Body of pancreas (tissue), 4 donors: Measurements from ENCODE around the gene SNED1. TPM values are rescaled to one million over a fixed set of nuclear protein-coding genes. Genes with fewer than 3 reads are reported as not detected.

Experiments used
- ATAC-seq: fragments of 150-250 bp; one replicate; pipeline ENCODE4 v1.9.1; 2016
- DNase-seq, 4 donors: peaks; one replicate each; pipeline ENCODE4 v3.0.0-alpha.2; 2019
- H3K27ac ChIP-seq, 4 donors: fragments of 200-600 bp; sonication (generic); 1 replicate in 3 of 4; 2 replicates in 1 of 4; pipeline versions ENCODE4 v1.5.1 to v1.6.1; 2016 to 2019; ENCODE audit warnings: mild to moderate bottlenecking in 1 of 4, mixed read lengths in 1 of 4, moderate library complexity in 1 of 4
- H3K27me3 ChIP-seq, 2 donors: fragments of 200-600 bp; sonication (generic); one replicate each; pipeline ENCODE4 v1.6.0; 2016; ENCODE audit warnings: mild to moderate bottlenecking in 1 of 2
- H3K36me3 ChIP-seq, 2 donors: fragments of 200-600 bp; sonication (generic); replicated peaks in 1 of 2; 2 replicates each; pipeline ENCODE4 v1.5.1; 2016; ENCODE audit warnings: low read depth in 2 of 2; ENCODE audit not compliant: insufficient read depth in 1 of 2
- H3K4me1 ChIP-seq: fragments of 200-600 bp; sonication (generic); one replicate; pipeline ENCODE4 v1.6.0; 2016
- H3K4me3 ChIP-seq, 2 donors: fragments of 200-600 bp; sonication (generic); 1 replicate in 1 of 2; 2 replicates in 1 of 2; pipeline ENCODE4 v1.5.1; 2016 to 2019
- H3K9me3 ChIP-seq, 3 donors: fragments of 200-600 bp; sonication (generic); 1 replicate in 2 of 3; 2 replicates in 1 of 3; pipeline ENCODE4 v1.5.1; 2016
- POLR2A ChIP-seq, 3 donors: fragments of 450-650 bp; IDR thresholded peaks; one replicate each; pipeline ENCODE4 v1.6.1; 2016; ENCODE audit warnings: antibody characterized with exemption in 3 of 3, mild to moderate bottlenecking in 2 of 3
- WGBS, 2 donors: methylation state at CpG; one replicate each; pipeline ENCODE4 v1.1.5; 2017; 5-methylcytosine and 5-hydroxymethylcytosine counted together
- intact Hi-C: fragments of 100-400 bp; cut with DNase I; formaldehyde crosslinking; loops from one replicate; pipeline ENCODE4 v1.15.1; 2023
- total RNA-seq, 2 donors: library from RNA; depleted of rRNA; stranded (reverse); fragments of >200 nt; gene quantifications; one replicate each; pipeline ENCODE4 v1.1.0, GENCODE V29; 2016
- TF ChIP-seq, protein P1 (sequence below), 7 experiments: fragments of 450-650 bp in 4 of 7; fragments of 200-600 bp in 3 of 7; sonication (generic) in 3 of 7; IDR thresholded peaks; one replicate each; pipeline ENCODE4 v1.5.1; 2016 to 2019; ENCODE audit warnings: antibody characterized with exemption in 7 of 7

Gene SNED1
- total RNA-seq, 2 donors from 2014 or later: 13.5 to 33.0 TPM

GRCh38 chr2:241053576-241054251, 55.3 kb downstream of the SNED1 start:
- no peak for TF ChIP-seq POLR2A (IDR thresholded peaks at IDR 0.05)
- TF ChIP-seq, protein P1, sequence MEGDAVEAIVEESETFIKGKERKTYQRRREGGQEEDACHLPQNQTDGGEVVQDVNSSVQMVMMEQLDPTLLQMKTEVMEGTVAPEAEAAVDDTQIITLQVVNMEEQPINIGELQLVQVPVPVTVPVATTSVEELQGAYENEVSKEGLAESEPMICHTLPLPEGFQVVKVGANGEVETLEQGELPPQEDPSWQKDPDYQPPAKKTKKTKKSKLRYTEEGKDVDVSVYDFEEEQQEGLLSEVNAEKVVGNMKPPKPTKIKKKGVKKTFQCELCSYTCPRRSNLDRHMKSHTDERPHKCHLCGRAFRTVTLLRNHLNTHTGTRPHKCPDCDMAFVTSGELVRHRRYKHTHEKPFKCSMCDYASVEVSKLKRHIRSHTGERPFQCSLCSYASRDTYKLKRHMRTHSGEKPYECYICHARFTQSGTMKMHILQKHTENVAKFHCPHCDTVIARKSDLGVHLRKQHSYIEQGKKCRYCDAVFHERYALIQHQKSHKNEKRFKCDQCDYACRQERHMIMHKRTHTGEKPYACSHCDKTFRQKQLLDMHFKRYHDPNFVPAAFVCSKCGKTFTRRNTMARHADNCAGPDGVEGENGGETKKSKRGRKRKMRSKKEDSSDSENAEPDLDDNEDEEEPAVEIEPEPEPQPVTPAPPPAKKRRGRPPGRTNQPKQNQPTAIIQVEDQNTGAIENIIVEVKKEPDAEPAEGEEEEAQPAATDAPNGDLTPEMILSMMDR (IDR thresholded peaks at IDR 0.05): no peak
- DNase-seq (no peak), ATAC-seq (no peak)
- Histone ChIP-seq H3K36me3 (no peaks in the 10 kb centered on the region), H3K9me3 (no peaks in the 10 kb centered on the region), H3K4me3 (no peak overlapping the region), H3K27ac (no peak overlapping the region), H3K27me3 (no peaks in the 10 kb centered on the region), H3K4me1 (no peaks in the 10 kb centered on the region)
- WGBS, 2 donors: 94 to 95% methylated on average over 7 to 8 of the region's 8 CpGs
- intact Hi-C loops: no loop called here

DNA sequence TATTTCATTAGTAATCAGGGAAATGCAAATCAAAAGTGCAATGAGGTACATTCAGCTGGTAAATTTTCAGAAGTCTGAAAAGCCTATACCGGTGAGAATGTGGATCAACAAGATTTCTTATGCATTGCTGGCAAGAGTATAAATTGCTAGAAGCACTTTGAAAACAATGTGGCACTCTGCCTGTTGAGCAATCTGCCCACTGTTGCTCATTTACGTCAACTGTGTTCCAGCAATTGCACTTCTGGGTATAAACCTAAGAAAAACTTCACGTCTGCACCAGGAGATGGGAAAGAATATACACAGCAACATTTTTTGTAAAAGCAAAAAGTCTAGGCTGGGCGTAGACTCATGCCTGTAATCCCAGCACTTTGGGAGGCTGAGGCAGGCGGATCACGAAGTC, 62.9 kb downstream of the SNED1 start:
- Histone ChIP-seq H3K27ac (no peak overlapping the region), H3K4me3 (no peak overlapping the region), H3K4me1 (peaks cover 18% of the 10 kb centered on the region), H3K9me3 (no peaks in the 10 kb centered on the region), H3K36me3 (no peaks in the 10 kb centered on the region), H3K27me3 (no peaks in the 10 kb centered on the region)
- intact Hi-C loops: no loop called here
- DNase-seq (no peak), ATAC-seq (no peak)
- 76 to 80% methylated on average over 6 of the region's 6 CpGs for WGBS, 2 donors
- TF ChIP-seq, protein P1 (IDR thresholded peaks at IDR 0.05): no peak
- no peak for TF ChIP-seq POLR2A (IDR thresholded peaks at IDR 0.05)

DNA sequence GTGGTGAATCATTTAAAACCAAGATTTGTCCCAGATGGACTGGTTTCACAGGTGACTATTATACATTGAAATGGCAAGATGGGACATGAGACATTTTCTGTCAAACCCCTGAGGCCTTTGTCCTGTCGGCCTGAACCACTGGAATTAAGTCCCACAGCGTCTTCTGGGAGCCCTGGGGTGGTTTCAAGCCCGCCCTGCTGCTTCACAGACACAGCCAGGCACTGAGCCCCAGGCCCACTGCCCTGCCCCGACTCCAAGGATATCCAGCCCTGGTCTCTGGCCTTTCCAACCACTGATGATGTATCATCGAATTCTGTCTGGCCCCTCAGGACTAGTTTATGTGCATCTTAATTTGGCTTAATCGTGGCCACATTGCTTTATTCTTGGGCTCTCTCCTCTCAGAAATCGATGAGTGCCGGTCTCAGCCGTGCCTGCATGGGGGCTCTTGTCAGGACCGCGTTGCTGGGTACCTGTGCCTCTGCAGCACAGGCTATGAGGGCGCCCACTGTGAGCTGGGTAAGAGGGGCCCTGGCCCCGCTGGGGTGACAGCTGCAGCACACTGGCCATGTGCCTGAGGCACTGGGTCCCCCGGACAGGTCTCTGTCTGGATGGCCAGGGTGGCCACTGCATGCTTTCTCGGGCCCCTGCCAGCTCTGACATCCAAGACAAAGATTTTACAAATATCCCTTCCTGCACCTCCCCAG, 64.1 kb downstream of the SNED1 start:
- intact Hi-C loops: no loop called here
- no peaks in the 10 kb centered on the region for H3K27me3 ChIP-seq
- TF ChIP-seq POLR2A (IDR thresholded peaks at IDR 0.05): no peak
- TF ChIP-seq, protein P1 (IDR thresholded peaks at IDR 0.05): no peak
- no peaks in the 10 kb centered on the region for H3K9me3 ChIP-seq
- peak overlapping the region in 1 of 4 donors; percentile 39 for H3K27ac ChIP-seq
- WGBS, 2 donors: 77 to 80% methylated on average over 12 to 14 of the region's 15 CpGs
- no peak overlapping the region for H3K4me3 ChIP-seq
- DNase-seq (peak in 1 of 4 donors; percentile 10), ATAC-seq (no peak)
- H3K36me3 ChIP-seq: no peaks in the 10 kb centered on the region
- H3K4me1 ChIP-seq: peaks cover 18% of the 10 kb centered on the region

- WGBS, 2 donors: 46 to 49% methylated on average over 8 to 13 of the region's 13 CpGs
- no peak overlapping the region for H3K4me3 ChIP-seq
- H3K27ac ChIP-seq: peak overlapping the region in 1 of 4 donors; percentile 39
- peaks cover 18% of the 10 kb centered on the region for H3K4me1 ChIP-seq
- intact Hi-C loops: no loop called here
- TF ChIP-seq, protein P1 (IDR thresholded peaks at IDR 0.05): no peak
- no peak for TF ChIP-seq POLR2A (IDR thresholded peaks at IDR 0.05)
- peak in 1 of 4 donors; percentile 23 for DNase-seq
- no peaks in the 10 kb centered on the region for H3K27me3 ChIP-seq
- ATAC-seq: no peak
- H3K36me3 ChIP-seq: no peaks in the 10 kb centered on the region
- no peaks in the 10 kb centered on the region for H3K9me3 ChIP-seq
Observed at GRCh38 chr2:241063093-241063551, 64.7 kb downstream of the SNED1 start.
